GM21423 (cell line): ENCODE data around the gene KPNA1.

Experiments
- ATAC-seq: cut with Tn5 transposase; IDR thresholded peaks from one replicate; pipeline ENCODE4 v1.9.1; 2021; ENCODE audit warnings: mild to moderate bottlenecking, moderate library complexity; ENCODE audit not compliant: unreplicated experiment

The KPNA1 gene

GRCh38 chr3:122387709-122388108 is 127.0 kb downstream of the KPNA1 start:
- no peak for ATAC-seq

- peak; percentile 94 for ATAC-seq
These were observed 130.7 kb downstream of the KPNA1 start, which contains the start of gene FAM162A for GRCh38 chr3:122383771-122384697. Gene FAM162A, plus strand, starts transcription at chr3:122384182. Its CDS starts 84 bp downstream, at chr3:122384266.

- ATAC-seq = peak; percentile 38
These were observed 131.7 kb downstream of the KPNA1 start, which contains the start of gene MIX23 for GRCh38 chr3:122382888-122383666. Gene MIX23, minus strand, starts transcription at chr3:122383231. Its CDS starts 7 bp downstream, at chr3:122383224.

GRCh38 chr3:122377975-122378374 is 136.8 kb downstream of the KPNA1 start:
- ATAC-seq = no peak

- ATAC-seq = no peak
These were observed 140.7 kb downstream of the KPNA1 start for GRCh38 chr3:122374034-122374433.
